ENCODE measurements around the gene AMBP.

AMBP gene

DNA sequence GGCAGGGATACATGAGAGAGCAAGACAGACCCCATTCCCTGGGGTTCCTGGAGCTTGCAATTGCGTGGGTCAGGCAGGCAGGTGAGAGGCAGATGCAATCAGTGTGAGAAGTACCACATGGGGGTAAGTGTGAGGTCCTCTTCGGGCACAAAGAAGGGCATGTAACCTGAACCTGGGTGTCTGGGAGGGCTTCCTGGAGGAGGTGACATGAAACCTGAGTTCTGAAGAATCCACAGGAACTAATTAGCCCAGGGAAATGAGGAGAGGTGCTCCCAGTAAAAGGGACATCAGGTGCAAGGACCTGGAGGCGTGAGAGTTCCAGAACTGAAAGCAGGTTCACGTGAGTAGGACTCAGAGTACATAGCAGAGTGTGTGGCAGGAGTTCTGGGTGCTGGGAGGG, 2.5 kb downstream of the AMBP start:
- no peak for DNase-seq (ENCODE audit: low read depth in 2 of 2)

DNA sequence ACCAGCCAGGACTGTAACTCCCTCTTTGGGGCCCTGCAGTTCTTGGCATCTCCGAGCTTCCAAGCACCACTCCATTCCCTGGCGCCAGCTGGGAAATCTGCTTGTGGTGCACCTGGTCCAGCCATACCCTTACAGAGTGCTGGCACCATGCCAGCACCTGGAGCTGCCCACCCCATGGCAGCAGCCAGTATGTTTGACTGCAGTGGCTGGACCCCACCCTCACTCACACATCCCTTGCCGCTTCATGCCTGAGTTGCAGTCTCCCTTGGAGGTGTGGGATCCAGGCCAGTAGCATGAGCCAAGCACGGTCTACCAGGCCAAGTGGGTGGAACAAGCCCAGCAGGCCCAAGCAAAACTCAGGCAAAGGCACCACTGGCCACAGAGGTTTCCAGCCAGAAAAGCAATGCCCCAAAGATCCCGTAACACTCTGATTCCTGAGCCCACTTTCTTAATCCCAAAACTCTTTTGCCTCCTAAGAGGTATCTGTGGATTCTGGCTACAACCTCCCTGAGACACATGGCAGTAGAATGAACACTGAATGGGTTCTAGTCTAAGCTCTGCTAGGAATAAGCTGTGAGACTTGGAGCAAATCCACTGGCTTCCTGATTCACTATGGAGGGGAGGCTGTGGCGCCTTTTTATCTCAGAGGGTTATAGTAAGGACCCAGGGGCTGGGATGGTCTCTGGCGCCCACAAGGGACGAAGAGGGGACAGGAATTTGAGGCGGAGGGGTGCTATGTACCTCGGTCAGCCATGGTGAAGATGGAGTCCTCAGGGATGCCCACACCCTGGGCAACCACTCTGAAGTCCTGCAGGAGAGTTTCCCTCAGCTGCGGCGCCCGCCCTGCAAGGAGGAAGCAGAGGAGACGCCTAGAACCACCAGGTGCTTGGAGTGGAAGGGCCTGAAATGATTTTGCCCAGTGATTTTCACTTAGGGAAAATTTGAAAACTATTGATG, 5.6 kb downstream of the AMBP start:
- DNase-seq (ENCODE audit: low read depth in 2 of 2), result no peak

DNA sequence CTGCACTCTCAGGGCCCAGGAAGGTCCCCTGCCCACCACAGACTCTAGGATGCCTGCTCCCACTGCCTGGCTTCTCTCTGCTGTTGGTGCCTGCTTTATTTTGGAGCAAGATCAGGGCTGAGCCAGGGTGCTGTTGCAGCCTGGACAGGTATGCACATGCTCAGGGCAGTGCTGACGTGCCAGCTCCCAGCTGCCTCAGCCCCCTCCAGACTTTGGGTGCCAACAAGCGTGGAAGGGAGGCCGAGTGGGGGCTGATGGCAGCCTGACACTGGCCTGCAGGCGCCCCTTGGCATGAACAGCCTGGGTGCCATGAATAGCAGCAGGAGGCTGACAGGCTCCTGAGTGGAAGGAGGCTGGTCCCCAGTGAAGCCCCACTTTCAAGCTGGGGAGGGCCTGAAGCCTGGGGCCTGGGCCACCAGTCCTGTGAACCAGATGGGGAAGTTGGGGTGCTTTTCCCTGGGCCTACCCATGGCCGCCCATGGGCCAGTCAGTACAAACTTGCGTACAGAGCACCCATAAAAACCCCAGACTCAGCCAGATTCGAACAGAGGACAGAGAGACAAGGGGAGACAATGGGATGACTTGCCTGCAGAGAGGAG, 6.8 kb downstream of the AMBP start:
- DNase-seq (ENCODE audit: low read depth in 2 of 2), result no peak

DNA sequence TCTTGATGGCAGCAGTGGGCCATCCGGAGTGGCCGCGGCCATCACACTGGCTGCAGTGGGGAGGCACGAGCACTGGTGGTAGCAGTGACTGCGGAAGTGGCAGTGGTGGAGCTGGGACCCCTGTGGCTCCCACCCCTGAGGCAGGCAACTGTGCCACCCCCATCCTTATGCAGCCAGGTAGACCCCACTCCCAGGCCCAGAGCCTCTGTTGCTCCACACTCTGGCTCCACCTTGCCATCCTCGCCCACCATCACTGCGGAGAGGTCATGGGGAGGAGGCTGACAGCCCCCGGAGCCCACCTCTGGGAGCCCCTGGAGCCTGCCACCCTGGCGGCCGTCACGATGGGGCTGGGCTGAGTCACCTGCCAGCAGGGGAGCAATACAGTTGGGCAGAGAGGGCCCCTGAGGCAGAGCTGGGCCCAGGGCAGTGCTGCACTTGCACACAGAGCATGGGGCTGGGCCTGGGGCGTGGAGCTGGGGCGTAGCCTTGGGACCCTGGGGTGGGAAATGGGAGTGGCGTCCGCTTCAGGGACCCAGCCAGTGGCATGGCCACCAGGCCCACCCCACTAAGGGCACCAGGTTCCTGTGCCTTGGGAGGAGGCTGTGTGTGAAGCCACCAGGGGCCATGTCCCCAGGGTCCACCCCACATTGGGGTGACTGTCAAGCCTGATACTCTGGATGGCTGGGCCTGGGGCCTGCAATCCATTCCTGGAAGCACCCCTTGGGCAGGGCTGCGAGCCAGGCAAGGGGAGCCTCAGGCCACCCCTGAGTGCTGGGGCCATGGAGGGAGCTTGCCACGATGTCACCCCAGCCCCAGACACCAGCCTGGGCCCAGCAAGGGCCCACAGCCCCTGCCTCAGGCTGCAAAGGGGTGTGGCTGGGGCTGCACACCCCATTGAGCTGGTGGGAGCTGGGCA, 7.7 kb downstream of the AMBP start:
- DNase-seq (ENCODE audit: low read depth in 2 of 2), result no peak

DNA sequence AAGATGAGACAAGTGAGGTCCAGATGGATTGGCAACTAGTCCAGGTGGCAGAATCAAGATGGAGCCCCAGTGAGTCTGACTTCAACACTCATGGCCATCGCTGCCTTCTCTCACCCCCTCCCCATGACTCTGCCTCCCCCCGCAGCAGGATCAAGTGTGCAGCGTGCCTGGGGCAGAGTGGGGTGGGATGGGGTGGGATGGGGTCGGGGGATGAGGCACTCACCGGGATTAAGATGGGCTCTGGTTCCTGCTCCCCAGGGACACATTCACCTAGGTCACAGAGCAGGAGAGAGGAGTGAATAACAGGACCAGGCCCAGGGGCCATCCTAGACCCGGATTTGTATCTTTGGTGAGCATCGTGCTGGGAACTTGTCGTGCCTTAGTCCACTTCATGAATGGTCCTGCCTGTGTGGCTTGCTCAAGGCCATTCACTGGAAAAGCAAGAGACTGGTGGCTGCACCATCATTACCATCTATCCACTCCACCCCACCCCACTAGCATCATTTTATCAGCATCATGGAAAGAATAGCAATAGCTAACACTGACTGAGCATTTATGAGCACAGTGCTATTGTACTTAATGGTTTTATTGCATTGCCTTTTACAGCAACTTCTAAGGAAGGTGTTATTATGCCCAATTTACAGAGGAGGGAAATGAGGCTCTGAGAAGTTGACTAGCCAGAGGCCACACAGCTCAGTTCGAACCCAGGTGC, 8.5 kb downstream of the AMBP start:
- no peak for DNase-seq (ENCODE audit: low read depth in 2 of 2)

DNA sequence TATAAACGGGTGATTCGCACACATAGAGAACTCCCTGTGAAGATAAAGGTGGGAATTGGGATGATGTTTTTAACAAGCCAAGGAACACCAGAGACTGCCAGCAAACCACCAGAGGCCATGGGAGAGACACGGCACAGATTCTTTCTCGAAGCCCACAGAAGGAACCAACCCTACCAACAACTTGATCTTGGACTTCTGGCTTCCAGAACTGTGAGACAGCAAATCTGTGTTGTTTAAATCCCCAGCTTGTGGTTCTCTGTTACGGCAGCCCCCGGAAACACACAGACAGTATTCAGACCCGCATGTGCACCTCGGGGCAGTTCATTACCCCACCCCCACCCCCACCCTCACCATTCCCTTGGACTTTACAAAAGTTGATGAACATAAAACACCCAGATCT, 12.8 kb downstream of the AMBP start:
- DNase-seq (ENCODE audit: low read depth in 2 of 2), result no peak

DNA sequence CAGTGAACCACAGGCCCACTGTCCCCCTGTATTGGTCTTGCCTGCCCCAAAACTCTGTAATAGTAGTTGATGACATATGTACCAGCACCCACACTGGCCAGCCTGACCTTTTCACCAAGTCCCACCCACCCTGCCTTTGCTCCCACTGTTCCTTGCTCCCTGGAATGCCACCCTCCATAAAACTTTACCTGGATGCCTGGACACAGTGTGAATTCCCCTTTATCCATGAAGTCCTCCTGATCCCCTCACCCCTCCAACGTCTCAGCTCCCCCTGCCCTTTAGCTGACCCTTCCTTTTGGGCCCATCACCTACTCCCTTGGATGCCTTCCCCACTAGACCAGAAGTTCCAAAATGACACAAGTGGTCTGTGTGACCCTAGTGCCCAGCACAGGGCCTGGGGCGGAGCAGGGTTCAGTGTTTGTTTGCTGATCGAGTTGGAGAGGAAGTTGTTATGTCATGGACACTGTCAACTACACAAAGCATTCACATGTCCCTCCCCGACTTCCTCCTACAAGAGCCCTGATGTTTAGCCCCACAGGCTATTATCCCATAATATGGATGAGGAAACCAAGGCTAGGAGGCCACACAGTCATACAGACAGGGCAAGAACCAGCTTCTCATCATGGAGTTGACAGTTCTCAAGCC, 16.1 kb downstream of the AMBP start:
- no peak for DNase-seq (ENCODE audit: low read depth in 2 of 2)

DNA sequence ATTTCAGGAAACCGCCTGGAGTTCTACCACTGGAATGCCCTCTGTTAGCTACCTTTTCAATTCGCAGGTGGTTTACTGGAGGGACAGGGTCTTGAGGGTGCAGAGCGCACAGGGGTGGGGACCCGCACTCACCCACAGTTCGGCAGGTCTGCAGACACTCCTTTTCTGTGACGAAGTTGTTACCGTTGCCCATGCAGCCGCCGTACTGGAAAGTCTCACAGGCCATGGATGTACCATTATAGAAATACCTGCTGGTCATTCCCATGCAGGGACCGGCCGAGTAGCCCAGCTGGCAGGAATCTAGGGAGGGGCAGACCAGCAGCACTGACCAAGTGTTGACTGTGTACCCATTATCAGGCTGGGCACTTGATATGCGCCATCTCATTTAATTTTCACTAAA, 16.8 kb downstream of the AMBP start:
- DNase-seq (ENCODE audit: low read depth in 2 of 2), result no peak

DNA sequence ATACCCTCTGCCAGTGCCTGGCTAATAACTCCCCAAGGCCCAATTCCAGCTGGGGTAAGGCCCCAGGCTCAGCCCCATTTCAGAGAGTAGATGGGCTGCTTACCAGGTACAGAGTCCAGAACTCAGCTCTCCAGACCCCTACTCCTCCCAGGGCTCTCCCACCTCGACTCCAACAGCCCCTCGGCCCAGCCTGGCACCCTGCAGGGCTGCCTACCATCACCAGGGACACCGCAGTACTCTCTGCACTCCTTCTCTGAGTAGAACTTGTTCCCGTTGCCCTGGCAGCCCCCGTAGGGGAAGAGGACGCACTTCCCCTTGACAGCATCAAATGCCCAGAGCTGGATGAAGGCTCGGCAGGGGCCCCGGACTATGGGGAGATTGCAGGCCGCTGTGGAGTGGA, 17.4 kb downstream of the AMBP start:
- no peak for DNase-seq (ENCODE audit: low read depth in 2 of 2)

DNA sequence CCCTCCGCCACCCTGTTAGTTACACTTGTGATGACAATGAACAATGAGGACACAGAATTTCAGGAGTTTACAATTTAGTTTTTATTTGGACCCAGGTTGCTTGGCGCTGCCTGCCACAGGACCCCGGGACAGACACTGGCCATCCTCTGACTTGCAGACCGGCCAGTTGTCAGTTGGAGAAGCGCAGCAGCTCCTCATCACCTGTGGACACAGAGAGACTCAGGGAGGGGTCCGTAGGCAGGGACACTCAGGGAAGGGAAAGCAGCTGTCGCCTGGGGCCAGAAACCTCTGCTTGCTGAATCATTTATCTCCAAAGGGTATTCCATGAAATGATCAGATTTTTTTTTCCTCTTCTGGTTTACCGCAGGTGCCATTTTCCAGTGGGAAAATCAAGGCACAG, 18.0 kb downstream of the AMBP start:
- no peak for DNase-seq (ENCODE audit: low read depth in 2 of 2)

DNA sequence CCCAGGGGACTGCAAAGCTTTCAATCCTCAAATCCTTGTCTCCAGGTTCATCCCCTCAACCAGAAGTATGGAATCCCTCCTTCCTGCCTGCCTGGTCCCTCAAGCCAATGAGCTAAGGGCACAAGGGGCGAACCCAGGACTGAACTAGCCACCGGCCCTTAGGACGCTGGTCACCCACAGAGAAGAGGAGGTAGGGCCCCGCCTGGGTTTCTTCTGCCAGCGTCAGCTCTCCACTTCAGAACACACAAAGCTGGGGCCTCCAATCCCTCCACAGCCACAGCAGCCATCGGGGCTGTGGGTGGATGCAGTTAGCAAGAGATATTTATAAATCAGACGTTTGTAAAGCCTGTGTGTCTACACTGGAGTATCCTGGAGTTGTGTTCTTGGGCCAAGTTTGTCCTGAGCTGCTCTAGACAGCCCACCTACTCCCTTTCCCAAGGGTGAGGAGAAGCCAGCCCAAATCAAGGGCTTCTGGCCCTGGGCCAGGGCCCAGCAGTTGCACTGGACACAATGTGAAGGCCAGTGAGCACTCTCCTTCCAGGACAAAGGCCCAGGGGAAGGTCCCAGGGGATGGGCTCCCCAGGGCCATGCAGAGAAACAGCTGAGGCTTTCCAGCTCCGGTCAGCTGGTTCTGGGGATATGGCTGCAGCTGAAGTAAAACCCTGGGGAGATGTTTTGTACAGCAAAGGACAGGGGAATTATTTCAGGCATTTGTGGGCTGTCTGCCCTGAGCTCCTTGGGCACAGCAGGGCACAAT, 18.9 kb downstream of the AMBP start:
- DNase-seq (ENCODE audit: low read depth in 2 of 2), result no peak

DNA sequence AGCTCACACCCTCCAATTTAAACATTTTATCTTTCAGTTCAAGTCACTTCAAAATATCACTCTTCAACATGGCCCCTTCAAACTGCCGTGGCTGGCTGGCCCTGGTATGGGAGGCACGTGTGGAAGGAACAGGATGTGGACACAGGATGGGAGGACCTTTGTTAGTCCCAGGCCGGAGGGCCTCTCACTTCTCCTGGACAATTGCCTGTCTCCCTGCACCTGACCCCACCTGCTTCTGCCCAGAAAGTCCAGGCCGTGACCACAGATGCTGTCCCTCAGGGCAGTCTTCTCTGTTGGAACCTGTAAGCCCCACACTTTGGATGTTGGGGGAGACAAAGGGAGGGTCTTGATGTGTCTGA, 19.4 kb downstream of the AMBP start:
- no peak for DNase-seq (ENCODE audit: low read depth in 2 of 2)

DNA sequence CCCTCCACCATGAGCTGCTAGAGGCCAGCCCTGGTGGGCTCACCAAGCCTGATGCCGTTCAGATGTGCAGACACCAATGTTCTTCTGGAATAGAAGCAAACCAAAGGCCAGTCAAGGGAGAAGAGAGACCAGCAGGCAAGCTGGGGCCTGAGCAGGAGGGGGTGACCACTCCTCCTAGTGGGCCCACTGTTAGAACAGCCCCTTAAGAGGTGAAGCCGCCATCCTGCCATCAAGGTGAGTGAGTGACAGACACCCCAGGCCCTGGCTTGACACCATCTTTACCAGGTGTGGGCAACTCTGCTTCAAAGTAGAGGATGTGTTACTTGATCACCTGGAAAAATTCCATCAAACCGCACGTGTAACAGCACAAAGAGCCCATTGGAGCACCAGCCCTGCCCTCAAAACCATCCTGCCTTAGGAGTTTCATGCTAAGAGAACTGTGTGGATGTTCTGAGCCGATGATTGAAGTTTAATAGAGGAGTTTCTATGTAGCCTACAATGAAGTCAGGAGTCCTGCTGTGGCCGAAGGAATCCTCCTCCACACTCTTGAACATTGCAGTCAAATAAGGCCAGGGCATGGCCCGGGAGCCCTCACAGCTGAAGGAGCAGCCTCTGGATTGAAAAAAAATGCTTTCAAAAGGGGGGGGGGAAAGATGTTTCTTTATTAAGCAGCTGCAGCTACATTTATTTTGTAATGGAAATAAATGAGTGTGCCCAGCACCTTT, 20.8 kb downstream of the AMBP start:
- DNase-seq (ENCODE audit: low read depth in 2 of 2), result no peak

DNA sequence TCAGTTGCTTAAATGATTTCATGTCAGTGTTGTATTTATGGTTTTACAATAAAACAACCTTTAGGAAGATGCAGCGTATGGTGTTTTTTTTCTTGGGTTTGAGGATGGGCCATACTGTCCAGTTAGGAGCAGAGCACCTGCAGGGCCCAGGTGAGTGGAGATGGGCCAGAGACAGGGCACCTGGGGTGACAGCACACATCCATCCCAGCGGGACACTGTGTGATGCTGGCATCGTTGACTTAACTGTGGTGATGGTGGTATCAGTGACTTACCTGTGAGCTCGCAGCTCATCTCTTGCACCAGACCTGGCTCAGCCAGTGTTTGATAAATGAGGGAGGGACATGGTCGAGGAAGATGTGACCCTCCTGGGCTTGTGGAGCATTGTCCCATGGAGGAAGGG, 21.6 kb downstream of the AMBP start:
- DNase-seq (ENCODE audit: low read depth in 2 of 2), result no peak

DNA sequence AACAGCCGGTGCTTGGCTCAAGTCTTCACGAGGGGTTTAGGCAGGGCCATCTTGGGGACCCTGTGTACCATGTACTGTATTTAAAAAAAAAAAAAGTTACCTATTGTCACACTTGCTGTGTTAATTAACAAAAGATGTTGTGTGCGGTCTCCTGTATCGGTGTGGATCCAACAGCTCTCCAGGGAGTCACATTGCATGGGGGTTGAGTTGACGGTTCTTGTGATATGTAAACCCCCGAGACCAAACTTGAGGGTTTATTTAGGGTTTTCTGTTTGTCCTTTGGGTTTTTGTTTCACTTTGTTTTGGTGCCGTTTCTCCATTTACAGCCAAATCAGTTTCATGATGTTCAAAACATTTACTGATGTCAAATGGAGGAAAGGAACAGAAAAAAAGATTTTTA, 22.2 kb downstream of the AMBP start:
- no peak for DNase-seq (ENCODE audit: low read depth in 2 of 2)

DNA sequence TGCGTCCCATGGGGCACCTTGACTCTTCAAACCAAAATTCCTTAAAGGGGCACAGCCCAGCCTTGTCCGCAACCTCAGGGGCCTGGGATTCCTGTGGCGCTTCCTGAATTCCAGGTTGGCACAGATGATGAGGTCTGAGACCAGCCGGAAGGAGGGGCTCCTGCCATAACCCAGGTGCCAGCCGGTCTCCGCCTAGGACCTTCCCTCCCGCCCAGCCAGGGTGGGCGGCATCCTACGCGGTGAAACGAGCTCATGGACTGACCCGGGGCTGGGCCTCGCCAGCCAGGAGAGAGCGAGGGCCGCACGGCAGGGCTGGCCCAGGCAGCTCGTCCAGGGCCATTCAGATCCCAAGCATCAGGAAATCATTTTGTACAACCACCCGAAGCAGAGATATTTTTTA, 23.0 kb downstream of the AMBP start:
- DNase-seq (ENCODE audit: low read depth in 2 of 2), result no peak

DNA sequence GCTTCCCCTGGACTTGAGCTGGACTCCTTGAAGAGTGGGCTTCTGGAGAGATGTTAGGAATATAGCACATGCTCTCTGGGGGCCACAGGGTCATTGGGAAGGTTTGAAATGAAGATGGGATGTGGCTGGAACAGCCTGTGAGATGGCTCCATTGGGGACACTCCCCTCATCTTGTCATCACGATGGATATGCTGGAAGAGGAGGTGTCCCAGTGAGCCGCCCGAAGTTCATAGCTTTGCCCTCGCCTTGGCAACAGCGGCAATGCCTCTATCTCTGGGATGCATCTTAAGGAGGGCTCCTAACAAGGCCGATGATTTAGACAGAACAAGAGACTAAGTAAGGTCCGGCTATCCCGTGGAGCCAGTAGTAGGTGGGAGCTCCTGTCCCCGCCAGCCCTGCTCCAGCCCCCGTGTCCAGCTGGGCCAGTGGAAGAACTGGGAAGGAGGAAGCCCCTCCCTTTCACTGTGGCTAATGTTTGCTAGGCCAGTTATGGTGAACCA, 23.9 kb downstream of the AMBP start:
- DNase-seq (ENCODE audit: low read depth in 2 of 2), result no peak

DNA sequence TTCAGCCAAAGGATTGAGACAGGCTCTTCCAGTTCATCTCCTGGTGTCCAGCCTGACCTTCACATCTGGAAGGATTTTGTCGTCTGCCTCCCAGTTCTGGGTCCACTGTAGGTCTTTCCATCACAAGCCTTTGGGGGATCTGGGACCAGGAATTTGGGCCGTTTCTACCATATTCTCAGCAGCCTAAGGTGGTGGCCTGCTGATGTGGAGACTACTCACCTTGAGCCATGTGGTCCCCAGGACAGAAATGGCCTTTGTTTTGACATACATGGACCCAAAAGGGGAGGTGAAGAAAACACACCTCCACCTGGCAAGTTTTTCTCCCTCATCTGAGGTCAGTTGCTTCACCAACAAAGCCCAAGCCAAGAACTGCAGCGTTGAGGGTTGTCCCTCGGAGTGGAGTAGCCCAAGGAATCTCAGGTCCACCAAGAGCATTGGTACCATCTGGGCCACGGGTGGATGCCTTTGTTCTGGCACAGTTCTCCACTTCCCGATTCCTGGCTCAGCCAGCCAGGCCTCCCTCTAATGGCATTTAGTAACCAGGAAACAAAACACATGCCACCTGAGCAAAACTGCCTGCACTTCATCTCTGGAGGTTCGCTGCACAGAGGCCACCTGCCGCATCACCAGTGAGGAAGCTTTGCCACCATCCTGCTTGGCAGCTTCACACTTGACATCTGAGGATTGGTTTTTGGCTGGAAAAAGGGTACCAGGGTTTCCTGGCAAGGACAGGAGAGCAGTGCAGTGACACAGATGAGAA, 24.7 kb downstream of the AMBP start:
- DNase-seq (ENCODE audit: low read depth in 2 of 2), result no peak

DNA sequence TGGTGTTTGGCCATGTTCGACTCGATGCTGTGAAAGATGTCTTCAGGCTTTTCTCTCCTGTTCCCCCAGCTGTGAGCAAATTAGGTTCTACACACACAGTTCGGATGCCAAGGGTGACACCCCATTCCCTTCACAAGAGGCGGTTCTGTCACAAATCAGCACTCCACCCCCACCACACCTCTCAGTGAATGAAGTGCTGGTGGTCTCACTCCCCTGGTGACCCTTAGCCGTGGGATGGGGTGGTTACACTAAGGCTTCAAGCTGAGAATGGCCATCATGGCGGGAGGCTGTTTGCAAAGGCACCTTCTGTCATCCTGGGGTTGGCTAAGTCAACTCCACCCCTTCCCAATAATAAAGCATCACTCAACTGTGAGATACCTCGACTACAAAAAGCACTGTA, 26.4 kb downstream of the AMBP start:
- no peak for DNase-seq (ENCODE audit: low read depth in 2 of 2)
